ENCODE data around the gene FOXS1. TPM values are rescaled to one million over a fixed set of nuclear protein-coding genes. Genes with fewer than 3 reads are reported as not detected.

The FOXS1 gene
- total RNA-seq, 4 donors from 2014 or later, result 0.55 TPM; not detected in 3

DNA sequence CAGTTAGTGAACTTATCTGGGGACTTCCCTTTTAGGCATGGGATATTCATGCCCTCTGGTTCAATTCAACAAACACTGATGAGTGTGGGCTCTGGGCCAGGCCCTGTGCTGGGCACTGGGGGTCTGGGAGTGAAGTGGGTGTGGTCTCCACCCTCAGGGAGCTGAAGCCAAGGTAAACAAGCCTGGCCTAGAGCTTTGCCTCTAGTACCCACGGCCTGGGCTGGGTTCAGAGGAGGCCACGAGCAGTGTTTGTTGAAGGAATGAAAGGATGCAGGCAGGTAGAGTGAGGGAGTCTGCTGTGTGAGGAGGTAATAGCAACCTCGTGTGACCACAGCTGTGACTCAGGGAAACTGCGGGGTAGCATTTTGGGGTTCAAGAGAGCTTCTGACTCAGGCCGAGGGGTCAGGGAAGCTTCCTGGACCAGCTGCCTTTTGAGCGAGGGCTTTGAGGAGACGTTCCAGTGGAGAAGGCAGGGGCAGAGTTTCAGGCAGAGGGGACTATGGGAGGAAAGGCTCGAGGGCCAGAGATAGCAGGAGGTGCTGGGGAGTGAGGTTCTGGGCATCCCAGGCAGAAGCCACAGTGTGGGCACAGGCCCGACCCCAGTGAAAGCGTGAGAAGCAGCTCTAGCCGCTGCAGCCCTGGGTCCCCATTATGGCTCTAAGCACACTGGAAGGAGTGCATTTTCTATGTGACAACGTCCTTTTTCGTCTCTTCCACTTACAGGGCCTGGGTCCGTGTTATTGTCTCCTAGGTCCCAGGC is 20.7 kb downstream of the FOXS1 start:
- DNase-seq, result no peak
- WGBS, 2 donors (ENCODE audit: low coverage in 1 of 2), result 71 to 76% methylated on average over 3 to 14 of the region's 14 CpGs
- Histone ChIP-seq H3K27ac (no peak overlapping the region), H3K4me3 (no peak overlapping the region), H3K4me1 (peaks cover 0 to 9% (median 4%) of the 10 kb centered on the region in 4 donors), H3K36me3 (no peaks in the 10 kb centered on the region), H3K27me3 (no peaks in the 10 kb centered on the region), H3K9me3 (no peaks in the 10 kb centered on the region)
- TF ChIP-seq, protein P1, sequence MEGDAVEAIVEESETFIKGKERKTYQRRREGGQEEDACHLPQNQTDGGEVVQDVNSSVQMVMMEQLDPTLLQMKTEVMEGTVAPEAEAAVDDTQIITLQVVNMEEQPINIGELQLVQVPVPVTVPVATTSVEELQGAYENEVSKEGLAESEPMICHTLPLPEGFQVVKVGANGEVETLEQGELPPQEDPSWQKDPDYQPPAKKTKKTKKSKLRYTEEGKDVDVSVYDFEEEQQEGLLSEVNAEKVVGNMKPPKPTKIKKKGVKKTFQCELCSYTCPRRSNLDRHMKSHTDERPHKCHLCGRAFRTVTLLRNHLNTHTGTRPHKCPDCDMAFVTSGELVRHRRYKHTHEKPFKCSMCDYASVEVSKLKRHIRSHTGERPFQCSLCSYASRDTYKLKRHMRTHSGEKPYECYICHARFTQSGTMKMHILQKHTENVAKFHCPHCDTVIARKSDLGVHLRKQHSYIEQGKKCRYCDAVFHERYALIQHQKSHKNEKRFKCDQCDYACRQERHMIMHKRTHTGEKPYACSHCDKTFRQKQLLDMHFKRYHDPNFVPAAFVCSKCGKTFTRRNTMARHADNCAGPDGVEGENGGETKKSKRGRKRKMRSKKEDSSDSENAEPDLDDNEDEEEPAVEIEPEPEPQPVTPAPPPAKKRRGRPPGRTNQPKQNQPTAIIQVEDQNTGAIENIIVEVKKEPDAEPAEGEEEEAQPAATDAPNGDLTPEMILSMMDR (IDR thresholded peaks at IDR 0.05), result no peak
- TF ChIP-seq EP300 (IDR thresholded peaks at IDR 0.05; ENCODE audit: low read depth) (no peak), POLR2A (IDR thresholded peaks at IDR 0.05) (no peak), POLR2AphosphoS5 (IDR thresholded peaks at IDR 0.05) (no peak)
- intact Hi-C loops (cut with DNase I; ENCODE audit: low total_unique reads), result loop anchor here (10.0 kb wide), 1 partner anchor 210 kb away; no protein-coding TSS in a partner anchor
- in situ Hi-C loops (cut with MboI; ENCODE audit: low pct_ligation_motif_present in 1 of 4, low pct_unique_long_range_greater_than_20kb in 1 of 4, low sequenced_read_pairs in 3 of 4), result no loop called here

DNA sequence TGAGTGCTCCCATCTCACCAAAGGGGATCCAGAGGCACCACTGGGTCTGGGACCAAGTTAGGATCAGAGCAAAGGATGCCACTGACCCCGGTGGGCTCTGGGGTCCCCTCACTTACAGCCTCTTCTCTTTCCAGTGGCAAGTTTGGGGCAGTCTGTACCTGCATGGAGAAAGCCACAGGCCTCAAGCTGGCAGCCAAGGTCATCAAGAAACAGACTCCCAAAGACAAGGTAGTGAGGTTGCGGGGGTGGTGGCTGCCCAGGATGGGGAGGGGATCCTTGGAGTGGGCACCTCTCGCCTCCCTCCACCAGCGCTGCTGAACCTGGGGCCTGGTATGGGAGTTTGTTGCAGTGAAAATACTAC is 21.3 kb downstream of the FOXS1 start:
- peaks cover 0 to 9% (median 4%) of the 10 kb centered on the region in 4 donors for H3K4me1 ChIP-seq
- 88% methylated on average over 4 of the region's 4 CpGs; no CpG with 5 or more reads in 1 of the 2 donors for WGBS, 2 donors (ENCODE audit: low coverage in 1 of 2)
- DNase-seq, result no peak
- no peak overlapping the region for H3K4me3 ChIP-seq
- in situ Hi-C loops (cut with MboI; ENCODE audit: low pct_ligation_motif_present in 1 of 4, low pct_unique_long_range_greater_than_20kb in 1 of 4, low sequenced_read_pairs in 3 of 4) (no loop called here), intact Hi-C loops (cut with DNase I; ENCODE audit: low total_unique reads) (loop anchor here (10.0 kb wide), 1 partner anchor 211 kb away; no protein-coding TSS in a partner anchor)
- no peaks in the 10 kb centered on the region for H3K36me3 ChIP-seq
- TF ChIP-seq POLR2AphosphoS5 (IDR thresholded peaks at IDR 0.05) (no peak), EP300 (IDR thresholded peaks at IDR 0.05; ENCODE audit: low read depth) (no peak), POLR2A (IDR thresholded peaks at IDR 0.05) (no peak)
- TF ChIP-seq, protein P1 (IDR thresholded peaks at IDR 0.05), result no peak
- no peaks in the 10 kb centered on the region for H3K27me3 ChIP-seq
- no peak overlapping the region for H3K27ac ChIP-seq
- no peaks in the 10 kb centered on the region for H3K9me3 ChIP-seq

- no peak for TF ChIP-seq EP300 (IDR thresholded peaks at IDR 0.05; ENCODE audit: low read depth)
- Histone ChIP-seq H3K36me3 (no peaks in the 10 kb centered on the region), H3K4me1 (peaks cover 0 to 9% (median 4%) of the 10 kb centered on the region in 4 donors), H3K27ac (no peak overlapping the region), H3K27me3 (no peaks in the 10 kb centered on the region), H3K4me3 (no peak overlapping the region), H3K9me3 (no peaks in the 10 kb centered on the region)
- in situ Hi-C loops (cut with MboI; ENCODE audit: low pct_ligation_motif_present in 1 of 4, low pct_unique_long_range_greater_than_20kb in 1 of 4, low sequenced_read_pairs in 3 of 4) (no loop called here), intact Hi-C loops (cut with DNase I; ENCODE audit: low total_unique reads) (loop anchor here (10.0 kb wide), 1 partner anchor 211 kb away; no protein-coding TSS in a partner anchor)
- no peak for DNase-seq
- 66% methylated on average over 14 of the region's 14 CpGs; no CpG with 5 or more reads in 1 of the 2 donors for whole genome bisulfite sequencing, 2 donors (ENCODE audit: low coverage in 1 of 2)
Observed at GRCh38 chr20:31823360-31824124, 21.9 kb downstream of the FOXS1 start.

- 0 to 4% methylated on average over 9 to 27 of the region's 29 CpGs for WGBS, 2 donors (ENCODE audit: low coverage in 1 of 2)
- intact Hi-C loops (cut with DNase I; ENCODE audit: low total_unique reads), result loop anchor here (10.0 kb wide), 1 partner anchor 212 kb away; no protein-coding TSS in a partner anchor
Observed at GRCh38 chr20:31822421-31823330, 22.7 kb downstream of the FOXS1 start.

More at GRCh38 chr20:31822421-31823330, 22.7 kb downstream of the FOXS1 start:
- DNase-seq, result peak; percentile 73
- no peaks in the 10 kb centered on the region for H3K27me3 ChIP-seq
- TF ChIP-seq POLR2A (IDR thresholded peaks at IDR 0.05), result no peak
- TF ChIP-seq, protein P1 (IDR thresholded peaks at IDR 0.05), result peak; percentile 96 to 99 (median 98)
- no peak overlapping the region for H3K27ac ChIP-seq
- H3K4me1 ChIP-seq, result peaks cover 0 to 9% (median 4%) of the 10 kb centered on the region in 4 donors
- in situ Hi-C loops (cut with MboI; ENCODE audit: low pct_ligation_motif_present in 1 of 4, low pct_unique_long_range_greater_than_20kb in 1 of 4, low sequenced_read_pairs in 3 of 4), result no loop called here
- no peaks in the 10 kb centered on the region for H3K9me3 ChIP-seq
- H3K36me3 ChIP-seq, result no peaks in the 10 kb centered on the region
- H3K4me3 ChIP-seq, result peak overlapping the region in 1 of 4 donors; percentile 12
